ENCODE results near the gene PCSK2. TPM values are rescaled to one million over a fixed set of nuclear protein-coding genes. Genes with fewer than 3 reads are reported as not detected.

The PCSK2 gene
- total RNA-seq, 1 experiment from 2014 or later, result 245 TPM

GRCh38 chr20:17418737-17419136 lies 191.9 kb downstream of the PCSK2 start:
- intact Hi-C loops (cut with micrococcal nuclease; ENCODE audit: unreplicated experiment), result no loop called here
- Histone ChIP-seq H3K36me3 (ENCODE audit: insufficient read depth, low read length, poor library complexity, severe bottlenecking) (peaks cover 4% of the 10 kb centered on the region), H3K27ac (ENCODE audit: low read depth, low read length, poor library complexity, severe bottlenecking) (no peak overlapping the region), H3K27me3 (replicated peaks; ENCODE audit: insufficient read depth, low read depth, low read length, poor library complexity) (no peaks in the 10 kb centered on the region), H3K4me1 (ENCODE audit: insufficient read depth, low read length, poor library complexity, severe bottlenecking) (no peaks in the 10 kb centered on the region), H3K4me3 (ENCODE audit: low read depth, low read length, poor library complexity, severe bottlenecking) (no peak overlapping the region), H3K9me3 (ENCODE audit: low read depth, low read length, poor library complexity, severe bottlenecking) (no peaks in the 10 kb centered on the region)
- CTCF ChIA-PET, result no interaction called here
- POLR2A ChIA-PET (ENCODE audit: low non-redundant PET), result no interaction called here
- TF ChIP-seq, protein P1, sequence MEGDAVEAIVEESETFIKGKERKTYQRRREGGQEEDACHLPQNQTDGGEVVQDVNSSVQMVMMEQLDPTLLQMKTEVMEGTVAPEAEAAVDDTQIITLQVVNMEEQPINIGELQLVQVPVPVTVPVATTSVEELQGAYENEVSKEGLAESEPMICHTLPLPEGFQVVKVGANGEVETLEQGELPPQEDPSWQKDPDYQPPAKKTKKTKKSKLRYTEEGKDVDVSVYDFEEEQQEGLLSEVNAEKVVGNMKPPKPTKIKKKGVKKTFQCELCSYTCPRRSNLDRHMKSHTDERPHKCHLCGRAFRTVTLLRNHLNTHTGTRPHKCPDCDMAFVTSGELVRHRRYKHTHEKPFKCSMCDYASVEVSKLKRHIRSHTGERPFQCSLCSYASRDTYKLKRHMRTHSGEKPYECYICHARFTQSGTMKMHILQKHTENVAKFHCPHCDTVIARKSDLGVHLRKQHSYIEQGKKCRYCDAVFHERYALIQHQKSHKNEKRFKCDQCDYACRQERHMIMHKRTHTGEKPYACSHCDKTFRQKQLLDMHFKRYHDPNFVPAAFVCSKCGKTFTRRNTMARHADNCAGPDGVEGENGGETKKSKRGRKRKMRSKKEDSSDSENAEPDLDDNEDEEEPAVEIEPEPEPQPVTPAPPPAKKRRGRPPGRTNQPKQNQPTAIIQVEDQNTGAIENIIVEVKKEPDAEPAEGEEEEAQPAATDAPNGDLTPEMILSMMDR (conservative IDR thresholded peaks at IDR 0.05; ENCODE audit: low read depth, low read length), result no peak
- no peak for TF ChIP-seq EZH2 (IDR thresholded peaks at IDR 0.05; ENCODE audit: borderline replicate concordance, low read depth, low read length, poor library complexity, severe bottlenecking)
- no peak for DNase-seq (ENCODE audit: low spot score)
- BruUV-seq (replicated peaks), result no TSS peak

GRCh38 chr20:17419479-17420041 lies 192.7 kb downstream of the PCSK2 start:
- Histone ChIP-seq H3K36me3 (ENCODE audit: insufficient read depth, low read length, poor library complexity, severe bottlenecking) (peaks cover 4% of the 10 kb centered on the region), H3K27ac (ENCODE audit: low read depth, low read length, poor library complexity, severe bottlenecking) (no peak overlapping the region), H3K9me3 (ENCODE audit: low read depth, low read length, poor library complexity, severe bottlenecking) (no peaks in the 10 kb centered on the region), H3K27me3 (replicated peaks; ENCODE audit: insufficient read depth, low read depth, low read length, poor library complexity) (no peaks in the 10 kb centered on the region), H3K4me1 (ENCODE audit: insufficient read depth, low read length, poor library complexity, severe bottlenecking) (no peaks in the 10 kb centered on the region), H3K4me3 (ENCODE audit: low read depth, low read length, poor library complexity, severe bottlenecking) (no peak overlapping the region)
- intact Hi-C loops (cut with micrococcal nuclease; ENCODE audit: unreplicated experiment), result no loop called here
- TF ChIP-seq EZH2 (IDR thresholded peaks at IDR 0.05; ENCODE audit: borderline replicate concordance, low read depth, low read length, poor library complexity, severe bottlenecking), result no peak
- TF ChIP-seq, protein P1 (conservative IDR thresholded peaks at IDR 0.05; ENCODE audit: low read depth, low read length), result no peak
- CTCF ChIA-PET, result no interaction called here
- POLR2A ChIA-PET (ENCODE audit: low non-redundant PET), result no interaction called here
- BruUV-seq (replicated peaks), result no TSS peak
- DNase-seq (ENCODE audit: low spot score), result no peak

DNA sequence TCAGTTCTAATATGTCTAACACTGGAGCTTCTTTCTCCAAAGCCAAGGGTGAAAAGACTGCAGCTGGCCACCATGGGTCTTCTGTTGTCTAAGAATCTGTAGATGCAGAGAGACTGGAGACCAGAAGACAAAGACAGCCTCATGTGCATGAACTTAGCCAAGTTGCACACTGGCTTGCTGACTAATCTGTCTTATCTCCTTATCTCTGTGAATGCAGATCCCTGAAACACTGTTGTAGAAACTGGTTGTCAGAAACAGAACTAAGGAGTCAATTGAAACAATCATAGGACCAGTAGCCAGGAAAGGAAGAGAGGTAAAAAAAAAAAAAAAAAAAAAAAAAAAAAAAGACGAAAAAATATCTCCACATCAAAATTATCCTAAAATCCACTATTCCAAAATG lies 194.7 kb downstream of the PCSK2 start:
- H3K36me3 ChIP-seq (ENCODE audit: insufficient read depth, low read length, poor library complexity, severe bottlenecking), result peaks cover 4% of the 10 kb centered on the region
- intact Hi-C loops (cut with micrococcal nuclease; ENCODE audit: unreplicated experiment), result no loop called here
- H3K27ac ChIP-seq (ENCODE audit: low read depth, low read length, poor library complexity, severe bottlenecking), result no peak overlapping the region
- no peaks in the 10 kb centered on the region for H3K27me3 ChIP-seq (replicated peaks; ENCODE audit: insufficient read depth, low read depth, low read length, poor library complexity)
- ChIA-PET CTCF (no interaction called here), POLR2A (ENCODE audit: low non-redundant PET) (no interaction called here)
- H3K4me1 ChIP-seq (ENCODE audit: insufficient read depth, low read length, poor library complexity, severe bottlenecking), result no peaks in the 10 kb centered on the region
- H3K4me3 ChIP-seq (ENCODE audit: low read depth, low read length, poor library complexity, severe bottlenecking), result no peak overlapping the region
- no TSS peak for BruUV-seq (replicated peaks)
- H3K9me3 ChIP-seq (ENCODE audit: low read depth, low read length, poor library complexity, severe bottlenecking), result no peaks in the 10 kb centered on the region
- DNase-seq (ENCODE audit: low spot score), result no peak
- TF ChIP-seq, protein P1 (conservative IDR thresholded peaks at IDR 0.05; ENCODE audit: low read depth, low read length), result no peak
- TF ChIP-seq EZH2 (IDR thresholded peaks at IDR 0.05; ENCODE audit: borderline replicate concordance, low read depth, low read length, poor library complexity, severe bottlenecking), result no peak

Measured in A673 (cell line).